Hematopoietic multipotent progenitor cell treated with erythropoietin and hydrocortisone succinate and interleukin-3 and kit ligand, for 15 days (in vitro differentiated cells): Measurements from ENCODE around the gene MICAL2.

Experiments used
- DNase-seq: peaks from one replicate; pipeline ENCODE4 v3.0.0-alpha.2; 2015; ENCODE audit warnings: low spot score

MICAL2 gene

GRCh38 chr11:12232817-12233601, 122.6 kb downstream of the MICAL2 start:
- no peak for DNase-seq

GRCh38 chr11:12233602-12233925, 123.2 kb downstream of the MICAL2 start:
- DNase-seq: no peak

GRCh38 chr11:12234221-12234620, 123.8 kb downstream of the MICAL2 start:
- DNase-seq: no peak

DNA sequence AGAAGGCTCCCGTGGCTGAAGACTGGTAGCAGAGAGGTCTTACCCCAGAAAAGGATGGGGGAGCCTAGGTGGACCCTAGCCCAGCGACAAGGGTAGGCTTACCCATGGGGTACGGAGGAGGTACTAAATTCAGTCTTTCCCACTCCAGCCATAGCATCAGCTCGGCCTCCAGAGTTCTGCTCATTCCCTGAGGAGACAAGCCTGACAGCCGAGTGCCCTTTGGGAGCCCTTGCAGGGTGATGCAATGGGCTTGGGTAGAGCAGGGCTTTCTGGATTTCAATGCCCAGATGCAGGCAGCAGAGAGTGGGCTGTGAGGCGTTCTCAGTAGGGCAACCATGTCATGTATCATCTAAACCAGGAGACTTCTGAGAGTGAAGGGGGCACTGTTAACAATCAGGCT, 124.7 kb downstream of the MICAL2 start:
- DNase-seq: no peak

GRCh38 chr11:12235553-12235946, 125.2 kb downstream of the MICAL2 start:
- DNase-seq: no peak

DNA sequence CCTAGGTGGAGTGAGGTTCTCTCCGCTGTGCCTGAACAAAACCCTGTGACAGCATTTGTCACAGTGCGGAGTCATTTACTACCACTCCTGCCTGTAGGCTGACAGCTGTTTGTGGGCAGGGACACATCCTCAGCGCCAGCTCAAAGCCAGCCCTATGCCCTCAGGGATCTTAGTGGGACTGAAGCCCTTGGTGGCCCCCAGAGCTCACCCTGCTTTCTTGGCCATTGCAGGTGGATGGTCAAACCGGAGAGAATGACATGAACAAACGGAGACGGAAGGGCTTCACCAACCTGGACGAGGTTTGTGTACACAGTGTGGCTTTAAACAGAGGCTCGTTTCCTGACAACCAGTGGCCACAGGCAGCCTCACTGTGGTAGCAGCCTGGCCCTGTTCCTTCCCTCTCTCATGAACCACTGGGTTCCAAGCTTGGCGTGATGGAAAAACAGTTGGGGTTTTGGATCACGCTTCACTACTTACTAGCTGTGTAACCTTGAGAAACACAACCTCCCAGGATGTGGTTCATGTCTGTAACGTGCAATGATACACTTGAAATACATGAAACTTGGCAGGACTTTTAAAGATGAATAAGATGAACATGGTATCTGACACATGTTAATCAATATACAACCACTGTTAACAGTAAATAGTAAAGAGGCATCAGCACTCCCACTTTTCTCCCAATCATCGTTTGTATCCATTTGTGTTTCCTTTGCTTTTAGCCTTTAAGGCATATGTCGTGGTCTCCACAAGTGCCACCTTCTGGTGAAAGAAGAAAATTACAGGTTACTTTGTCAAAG, 125.8 kb downstream of the MICAL2 start:
- peak; percentile 81 for DNase-seq

GRCh38 chr11:12236744-12237101, 126.3 kb downstream of the MICAL2 start:
- no peak for DNase-seq

- DNase-seq: no peak
Measured at GRCh38 chr11:12237381-12237784, 127.0 kb downstream of the MICAL2 start.

DNA sequence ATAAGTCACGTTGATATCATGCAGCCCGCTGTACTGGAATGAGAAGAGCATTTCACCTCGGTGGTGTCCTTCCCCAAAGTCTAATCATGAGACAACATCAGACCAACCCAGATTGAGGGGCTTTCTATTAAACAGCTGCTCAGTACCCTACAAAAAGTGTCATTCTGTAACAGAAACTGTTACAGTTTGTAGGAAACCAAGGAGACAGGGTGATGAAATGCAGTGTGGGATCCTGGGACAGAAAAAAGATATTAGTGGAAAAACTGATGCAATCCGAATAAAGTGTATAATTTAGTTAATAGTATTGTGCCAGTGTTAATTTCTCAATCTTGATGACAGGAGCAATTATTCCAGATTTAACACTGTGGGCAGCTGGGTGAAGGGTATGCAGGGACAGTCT, 128.0 kb downstream of the MICAL2 start:
- no peak for DNase-seq

- no peak for DNase-seq
Measured at GRCh38 chr11:12239396-12239795, 129.0 kb downstream of the MICAL2 start.

- DNase-seq: no peak
Measured at GRCh38 chr11:12239804-12240371, 129.5 kb downstream of the MICAL2 start.

DNA sequence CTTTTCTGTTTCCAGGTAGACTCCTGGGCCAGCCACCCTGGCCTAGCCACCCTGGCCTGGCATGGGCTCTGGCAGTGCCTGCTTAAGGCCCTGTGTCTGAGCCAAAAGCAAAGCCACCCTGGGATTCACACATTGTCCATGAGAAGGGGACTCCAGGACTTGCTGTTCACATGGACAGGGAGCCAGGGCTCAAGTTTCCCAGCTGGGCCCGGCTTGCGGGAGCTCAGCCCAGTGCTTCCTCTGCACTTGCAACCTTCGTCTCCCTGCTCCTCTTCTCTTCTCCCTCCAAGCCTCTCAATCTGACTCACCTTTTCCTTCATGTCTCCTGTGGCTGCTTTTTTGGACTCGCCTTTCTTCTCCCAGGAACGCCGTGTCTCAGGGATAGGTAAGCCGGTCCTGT, 130.3 kb downstream of the MICAL2 start:
- no peak for DNase-seq

DNA sequence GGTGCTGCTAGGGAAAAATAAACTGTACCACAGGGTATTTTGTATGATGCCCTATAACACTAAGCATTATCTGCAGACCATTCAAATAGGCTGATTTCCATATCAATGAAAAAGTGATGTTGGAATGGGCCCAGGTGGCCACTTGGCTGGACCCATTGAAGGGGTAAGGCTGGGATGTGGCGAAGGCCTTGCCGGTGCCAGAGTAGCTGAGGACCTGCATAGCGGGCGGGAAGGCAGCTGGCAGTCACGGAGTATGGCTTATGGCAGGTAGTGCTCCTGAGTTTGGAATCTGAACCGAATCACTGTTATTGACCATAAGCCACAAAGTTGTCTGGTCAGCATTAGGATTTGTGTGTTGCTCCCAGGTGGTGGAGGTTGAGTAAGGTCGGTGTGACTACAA, 131.0 kb downstream of the MICAL2 start:
- DNase-seq: no peak

GRCh38 chr11:12241971-12242672, 131.7 kb downstream of the MICAL2 start:
- no peak for DNase-seq

GRCh38 chr11:12242966-12243365, 132.6 kb downstream of the MICAL2 start:
- no peak for DNase-seq

DNA sequence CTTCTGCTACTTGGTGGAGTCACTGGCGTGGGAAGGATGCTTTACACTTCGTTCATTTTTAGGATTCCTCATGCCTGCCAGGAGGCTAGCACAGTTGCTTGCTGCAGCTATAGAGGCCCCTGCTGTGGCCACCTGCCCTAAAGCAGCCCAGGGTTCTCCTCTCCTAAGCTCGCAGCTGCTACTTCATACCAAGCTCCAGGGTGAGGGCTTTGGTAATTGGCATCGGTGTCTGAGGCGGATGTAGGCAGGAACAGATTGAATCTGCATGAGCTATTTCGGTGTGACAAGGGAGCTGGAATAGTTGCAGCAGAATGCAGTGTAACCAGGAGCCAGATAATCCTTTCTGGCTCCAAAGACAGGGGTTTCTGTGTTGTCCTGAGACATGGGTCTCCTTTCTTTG, 133.1 kb downstream of the MICAL2 start:
- no peak for DNase-seq

- DNase-seq: peak; percentile 70
Measured at GRCh38 chr11:12243911-12244550, 133.6 kb downstream of the MICAL2 start.

GRCh38 chr11:12245091-12245490, 134.7 kb downstream of the MICAL2 start:
- no peak for DNase-seq

- no peak for DNase-seq
Measured at GRCh38 chr11:12245549-12246016, 135.2 kb downstream of the MICAL2 start.

DNA sequence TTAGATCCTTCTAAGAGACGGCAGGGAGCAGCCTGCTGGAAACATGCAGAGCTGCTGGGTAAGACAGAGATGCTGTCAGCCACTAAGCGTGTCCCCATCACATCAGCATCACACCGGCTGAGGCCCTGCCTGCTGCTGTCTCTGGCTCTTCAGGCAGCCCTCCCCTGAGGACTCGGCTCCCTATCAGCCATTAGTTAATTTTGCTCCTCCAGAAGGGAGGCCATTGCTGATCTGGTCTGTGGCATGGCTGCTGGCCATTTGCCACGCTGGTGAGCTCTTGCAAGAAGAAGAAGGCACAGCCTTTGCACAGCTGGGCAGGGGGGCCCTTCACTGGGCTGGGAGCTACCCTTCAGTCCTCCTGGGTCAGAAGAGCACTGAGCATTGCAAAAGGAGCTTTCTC, 135.8 kb downstream of the MICAL2 start:
- no peak for DNase-seq

DNA sequence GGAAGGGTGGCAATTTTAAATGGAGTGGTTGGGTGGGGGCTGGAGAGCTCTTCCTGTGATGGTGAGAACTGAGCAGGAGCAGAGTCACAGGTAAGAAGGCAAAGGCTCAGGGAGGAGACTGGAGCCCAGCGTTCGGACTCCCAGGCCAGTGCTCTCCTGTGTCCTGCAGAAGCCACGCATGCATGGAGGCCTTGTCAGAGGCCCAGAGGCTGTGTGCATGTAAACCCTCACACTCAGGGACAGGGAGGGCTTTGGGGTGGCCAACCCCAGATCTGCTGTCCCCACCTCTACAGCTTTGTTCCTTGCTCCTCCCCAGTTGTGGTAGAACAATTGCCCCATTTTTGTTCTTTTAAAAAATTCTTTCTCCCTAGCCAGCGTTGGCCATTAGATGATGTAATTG, 136.6 kb downstream of the MICAL2 start:
- no peak for DNase-seq
